ENCODE data around the gene CFAP74. TPM values are rescaled to one million over a fixed set of nuclear protein-coding genes. Genes with fewer than 3 reads are reported as not detected.

CFAP74 gene
- polyA plus RNA-seq, 1 donor (not counting 4 experiments of a cell fraction or from before 2014, with no cell fraction given) = not detected

- no peaks in the 10 kb centered on the region for H3K4me1 ChIP-seq (ENCODE audit: control insufficient read depth, extremely low read depth, insufficient read depth, low read length)
- DNase-seq (ENCODE audit: low read depth, low spot score) = no peak
- no peaks in the 10 kb centered on the region for H3K9me1 ChIP-seq (ENCODE audit: control insufficient read depth, extremely low read depth, insufficient read depth, low read length)
- H3K9me3 ChIP-seq (ENCODE audit: control insufficient read depth, low read depth, low read length) = no peaks in the 10 kb centered on the region
- H2AFZ ChIP-seq (ENCODE audit: control insufficient read depth, low read length) = no peak overlapping the region
- no peak overlapping the region for H3K4me2 ChIP-seq (ENCODE audit: control insufficient read depth, extremely low read depth, insufficient read depth, low read depth, low read length)
- H3K4me3 ChIP-seq (ENCODE audit: control insufficient read depth in 2 of 3, extremely low read depth in 1 of 3, insufficient read depth in 2 of 3, low read depth in 1 of 3, low read length in 3 of 3) = no peak overlapping the region
- no peaks in the 10 kb centered on the region for H3K79me2 ChIP-seq (ENCODE audit: control insufficient read depth, insufficient read depth, low read length)
- FAIRE-seq = no peak
- dilution Hi-C loops (cut with MboI; ENCODE audit: extremely low pct_ligation_motif_present, low sequenced_read_pairs) = no loop called here
- no peaks in the 10 kb centered on the region for H4K20me1 ChIP-seq (ENCODE audit: control insufficient read depth, extremely low read depth, insufficient read depth, low read length)
- H3K36me3 ChIP-seq (ENCODE audit: control insufficient read depth in 2 of 2, extremely low read depth in 1 of 2, insufficient read depth in 2 of 2, low read length in 2 of 2) = no peaks in the 10 kb centered on the region
- H3K27me3 ChIP-seq (ENCODE audit: control insufficient read depth, extremely low read depth, insufficient read depth, low read length) = peaks cover 14% of the 10 kb centered on the region
- H3K27ac ChIP-seq (ENCODE audit: control insufficient read depth, insufficient read depth, low read length) = no peak overlapping the region
- TF ChIP-seq CTCF (optimal IDR thresholded peaks at IDR 0.05 in 1 of 3, IDR thresholded peaks at IDR 0.05 in 1 of 3, conservative IDR thresholded peaks at IDR 0.05 in 1 of 3; ENCODE audit: extremely low read depth in 1 of 3, insufficient read depth in 2 of 3, low read length in 3 of 3) = no peak
- no peak for TF ChIP-seq EZH2 (IDR thresholded peaks at IDR 0.05; ENCODE audit: low read length)
- peak overlapping the region; percentile 37 for H3K9ac ChIP-seq (ENCODE audit: control insufficient read depth, extremely low read depth, insufficient read depth, low read length)
These were observed 83.5 kb downstream of the CFAP74 start for GRCh38 chr1:1920057-1920607.

- Histone ChIP-seq H3K27me3 (ENCODE audit: control insufficient read depth, extremely low read depth, insufficient read depth, low read length) (peaks cover 8% of the 10 kb centered on the region), H2AFZ (ENCODE audit: control insufficient read depth, low read length) (peak overlapping the region; percentile 51), H3K4me3 (ENCODE audit: control insufficient read depth in 2 of 3, extremely low read depth in 1 of 3, insufficient read depth in 2 of 3, low read depth in 1 of 3, low read length in 3 of 3) (peak overlapping the region; percentile 46 to 56 (median 48)), H4K20me1 (ENCODE audit: control insufficient read depth, extremely low read depth, insufficient read depth, low read length) (no peaks in the 10 kb centered on the region), H3K27ac (ENCODE audit: control insufficient read depth, insufficient read depth, low read length) (no peak overlapping the region), H3K9me3 (ENCODE audit: control insufficient read depth, low read depth, low read length) (no peaks in the 10 kb centered on the region), H3K4me2 (ENCODE audit: control insufficient read depth, extremely low read depth, insufficient read depth, low read depth, low read length) (peak overlapping the region; percentile 62), H3K9ac (ENCODE audit: control insufficient read depth, extremely low read depth, insufficient read depth, low read length) (peak overlapping the region; percentile 37), H3K36me3 (ENCODE audit: control insufficient read depth in 2 of 2, extremely low read depth in 1 of 2, insufficient read depth in 2 of 2, low read length in 2 of 2) (no peaks in the 10 kb centered on the region), H3K79me2 (ENCODE audit: control insufficient read depth, insufficient read depth, low read length) (no peaks in the 10 kb centered on the region), H3K4me1 (ENCODE audit: control insufficient read depth, extremely low read depth, insufficient read depth, low read length) (no peaks in the 10 kb centered on the region), H3K9me1 (ENCODE audit: control insufficient read depth, extremely low read depth, insufficient read depth, low read length) (no peaks in the 10 kb centered on the region)
- DNase-seq (ENCODE audit: low read depth, low spot score) (peak; percentile 99), FAIRE-seq (peak; percentile 90)
- dilution Hi-C loops (cut with MboI; ENCODE audit: extremely low pct_ligation_motif_present, low sequenced_read_pairs) = no loop called here
- TF ChIP-seq EZH2 (IDR thresholded peaks at IDR 0.05; ENCODE audit: low read length) = no peak
- no peak for TF ChIP-seq CTCF (optimal IDR thresholded peaks at IDR 0.05 in 1 of 3, IDR thresholded peaks at IDR 0.05 in 1 of 3, conservative IDR thresholded peaks at IDR 0.05 in 1 of 3; ENCODE audit: extremely low read depth in 1 of 3, insufficient read depth in 2 of 3, low read length in 3 of 3)
These were observed 84.1 kb downstream of the CFAP74 start for GRCh38 chr1:1919304-1920056.
